Prostate gland (tissue), 2 donors: ENCODE measurements around the gene CEMIP.

Source experiments
- POLR2A ChIP-seq: fragments of 450-650 bp; IDR thresholded peaks from one replicate; pipeline ENCODE4 v1.6.1; 2016; ENCODE audit warnings: antibody characterized with exemption, mild to moderate bottlenecking
- POLR2AphosphoS5 ChIP-seq: sonication (generic); formaldehyde crosslinking; IDR thresholded peaks from one replicate; pipeline ENCODE4 v1.6.1; 2017; ENCODE audit warnings: antibody characterized with exemption
- TF ChIP-seq, protein P1 (sequence below), 4 experiments: fragments of 200-600 bp in 2 of 4; fragments of 450-650 bp in 2 of 4; sonication (generic) in 2 of 4; IDR thresholded peaks; 1 replicate in 3 of 4; 2 replicates in 1 of 4; pipeline ENCODE4 v1.5.1; 2016 to 2019; ENCODE audit warnings: antibody characterized with exemption in 4 of 4, mild to moderate bottlenecking in 2 of 4, moderate library complexity in 2 of 4

DNA sequence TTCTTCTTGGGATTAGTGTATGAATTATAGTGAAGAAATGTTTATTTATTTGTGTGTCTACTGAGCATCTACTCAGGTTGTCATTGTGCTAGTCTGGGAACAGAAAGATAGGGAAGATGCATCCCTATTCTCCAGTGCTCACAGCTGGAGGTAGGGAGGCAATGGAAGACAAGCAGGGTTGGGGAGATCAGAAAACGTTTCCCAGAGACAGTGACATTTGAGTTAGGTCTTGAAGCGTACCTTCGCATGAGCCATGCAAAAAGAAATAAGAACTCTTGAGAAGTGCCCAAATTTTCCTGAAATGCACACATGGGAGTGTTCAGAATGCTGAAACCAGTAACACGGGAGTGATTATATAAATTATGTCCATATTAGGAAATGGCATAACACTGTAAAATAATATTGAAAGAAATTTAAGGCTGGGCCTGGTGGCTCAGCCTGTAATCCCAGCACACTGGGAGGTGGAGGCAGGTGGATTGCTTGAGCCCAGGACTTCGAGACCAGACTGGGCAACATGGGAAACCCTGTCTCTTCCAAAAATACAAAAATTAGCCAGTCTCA, 5.3 kb upstream of the CEMIP start:
- TF ChIP-seq, protein P1, sequence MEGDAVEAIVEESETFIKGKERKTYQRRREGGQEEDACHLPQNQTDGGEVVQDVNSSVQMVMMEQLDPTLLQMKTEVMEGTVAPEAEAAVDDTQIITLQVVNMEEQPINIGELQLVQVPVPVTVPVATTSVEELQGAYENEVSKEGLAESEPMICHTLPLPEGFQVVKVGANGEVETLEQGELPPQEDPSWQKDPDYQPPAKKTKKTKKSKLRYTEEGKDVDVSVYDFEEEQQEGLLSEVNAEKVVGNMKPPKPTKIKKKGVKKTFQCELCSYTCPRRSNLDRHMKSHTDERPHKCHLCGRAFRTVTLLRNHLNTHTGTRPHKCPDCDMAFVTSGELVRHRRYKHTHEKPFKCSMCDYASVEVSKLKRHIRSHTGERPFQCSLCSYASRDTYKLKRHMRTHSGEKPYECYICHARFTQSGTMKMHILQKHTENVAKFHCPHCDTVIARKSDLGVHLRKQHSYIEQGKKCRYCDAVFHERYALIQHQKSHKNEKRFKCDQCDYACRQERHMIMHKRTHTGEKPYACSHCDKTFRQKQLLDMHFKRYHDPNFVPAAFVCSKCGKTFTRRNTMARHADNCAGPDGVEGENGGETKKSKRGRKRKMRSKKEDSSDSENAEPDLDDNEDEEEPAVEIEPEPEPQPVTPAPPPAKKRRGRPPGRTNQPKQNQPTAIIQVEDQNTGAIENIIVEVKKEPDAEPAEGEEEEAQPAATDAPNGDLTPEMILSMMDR (IDR thresholded peaks at IDR 0.05) = no peak
- TF ChIP-seq POLR2AphosphoS5 = no peak
- no peak for TF ChIP-seq POLR2A
